Natural killer cell (primary cell): ENCODE results near the gene ZNF665. TPM values are rescaled to one million over a fixed set of nuclear protein-coding genes. Genes with fewer than 3 reads are reported as not detected.
A peak's percentile ranks its signal among the peaks of the same experiment; 100 is the strongest.

ENCODE experiments used
- ATAC-seq, 3 donors: fragments of 150-1000 bp in 2 of 3; fragments of 200-7000 bp in 1 of 3; cut with Tn5 transposase; 1 replicate in 1 of 3; 2 replicates in 2 of 3; pipeline ENCODE4 v1.10.0; 2021; ENCODE audit warnings: mild to moderate bottlenecking in 2 of 3, moderate library complexity in 2 of 3
- DNase-seq, 2 donors: peaks; one replicate each; pipeline versions ENCODE4 v3.0.0 to v3.0.0-alpha.2; 2013 to 2021; ENCODE audit warnings: mixed read lengths in 1 of 2
- H3K27ac ChIP-seq: one replicate; pipeline ENCODE4 v1.5.1; 2013; ENCODE audit warnings: mild to moderate bottlenecking, low read length
- H3K27me3 ChIP-seq: one replicate; pipeline ENCODE4 v1.6.1; 2013; ENCODE audit warnings: low read length; ENCODE audit not compliant: control insufficient read depth, insufficient read depth
- H3K36me3 ChIP-seq: one replicate; pipeline ENCODE4 v1.6.1; 2013; ENCODE audit warnings: low read length; ENCODE audit not compliant: control insufficient read depth, insufficient read depth
- H3K4me1 ChIP-seq: one replicate; pipeline ENCODE4 v1.6.1; 2013; ENCODE audit warnings: low read length; ENCODE audit not compliant: control insufficient read depth, insufficient read depth
- H3K4me3 ChIP-seq: one replicate; pipeline ENCODE4 v1.5.1; 2013; ENCODE audit warnings: low read length
- H3K9me3 ChIP-seq: one replicate; pipeline ENCODE4 v1.6.1; 2013; ENCODE audit warnings: low read length; ENCODE audit not compliant: control insufficient read depth, insufficient read depth
- H3K27ac Mint-ChIP-seq, 2 donors: one replicate each; pipeline ENCODE4 v1.8.0; 2022; ENCODE audit warnings: mild to moderate bottlenecking in 2 of 2, mixed read lengths in 2 of 2, moderate library complexity in 1 of 2
- H3K27me3 Mint-ChIP-seq, 2 donors: one replicate each; pipeline ENCODE4 v1.8.0; 2022; ENCODE audit warnings: low read depth in 2 of 2, mixed read lengths in 2 of 2
- H3K36me3 Mint-ChIP-seq: one replicate; pipeline ENCODE4 v1.8.0; 2022; ENCODE audit warnings: mixed read lengths
- H3K4me1 Mint-ChIP-seq, 2 donors: one replicate each; pipeline ENCODE4 v1.8.0; 2022; ENCODE audit warnings: mixed read lengths in 2 of 2
- H3K4me3 Mint-ChIP-seq: one replicate; pipeline ENCODE4 v1.8.0; 2022; ENCODE audit warnings: mild to moderate bottlenecking, moderate library complexity, mixed read lengths
- H3K9me3 Mint-ChIP-seq, 2 donors: one replicate each; pipeline ENCODE4 v1.8.0; 2022; ENCODE audit warnings: mixed read lengths in 2 of 2
- CTCF ChIP-seq: fragments of 200-600 bp; IDR thresholded peaks from one replicate; pipeline ENCODE4 v1.8.0; 2022; ENCODE audit warnings: antibody characterized with exemption
- WGBS: methylation state at CpG from one replicate; pipeline ENCODE4 v1.1.7; 2013; ENCODE audit warnings: missing lambda C conversion rate; ENCODE audit not compliant: insufficient coverage; 5-methylcytosine and 5-hydroxymethylcytosine counted together
- intact Hi-C: fragments of 100-400 bp; cut with micrococcal nuclease; formaldehyde crosslinking; loops from one replicate; pipeline ENCODE4 v1.14.2; 2022
- total RNA-seq, 4 donors: library from RNA; stranded (reverse); fragments of 120-200 nt in 1 of 4; gene quantifications; one replicate each; pipeline versions ENCODE4 v1.2.3 to v1.2.4, GENCODE V29; 2013 to 2022

ZNF665 gene
- total RNA-seq, 3 donors from 2014 or later (not counting 1 experiment from before 2014, with no cell fraction given) = 3.4 to 5.3 (median 4.9) TPM

GRCh38 chr19:53165691-53166091 lies 27.5 kb downstream of the ZNF665 start:
- no peak overlapping the region for H3K27ac Mint-ChIP-seq
- Histone ChIP-seq H3K36me3 (no peaks in the 10 kb centered on the region), H3K4me3 (no peak overlapping the region), H3K27me3 (no peaks in the 10 kb centered on the region), H3K27ac (no peak overlapping the region), H3K9me3 (peaks cover 37% of the 10 kb centered on the region), H3K4me1 (no peaks in the 10 kb centered on the region)
- peaks cover 0 to 2% of the 10 kb centered on the region in 2 donors for H3K27me3 Mint-ChIP-seq
- H3K36me3 Mint-ChIP-seq = peaks cover 37% of the 10 kb centered on the region
- intact Hi-C loops = no loop called here
- no peak overlapping the region for H3K4me3 Mint-ChIP-seq
- 93% methylated on average over 3 of the region's 3 CpGs for WGBS
- no peak for TF ChIP-seq CTCF
- H3K4me1 Mint-ChIP-seq = no peaks in the 10 kb centered on the region
- H3K9me3 Mint-ChIP-seq = peaks cover 5 to 21% of the 10 kb centered on the region in 2 donors
- DNase-seq (no peak), ATAC-seq (no peak)

- H3K4me1 ChIP-seq = peaks cover 14% of the 10 kb centered on the region
- Mint-ChIP-seq H3K27me3 (peaks cover 0 to 2% of the 10 kb centered on the region in 2 donors), H3K4me3 (peak overlapping the region; percentile 26), H3K27ac (no peak overlapping the region), H3K36me3 (peaks cover 25% of the 10 kb centered on the region), H3K9me3 (peaks cover 4 to 19% of the 10 kb centered on the region in 2 donors), H3K4me1 (peaks cover 19% of the 10 kb centered on the region in 2 donors)
- H3K9me3 ChIP-seq = peaks cover 30% of the 10 kb centered on the region
- ATAC-seq = no peak
- intact Hi-C loops = no loop called here
- TF ChIP-seq CTCF = no peak
- H3K27me3 ChIP-seq = no peaks in the 10 kb centered on the region
- no peak overlapping the region for H3K4me3 ChIP-seq
- H3K27ac ChIP-seq = no peak overlapping the region
- DNase-seq = no peak
- no peaks in the 10 kb centered on the region for H3K36me3 ChIP-seq
- WGBS = 53% methylated on average over 3 of the region's 3 CpGs
Measured at GRCh38 chr19:53161123-53161522, 32.0 kb downstream of the ZNF665 start.

- no peak for ATAC-seq
- H3K4me3 Mint-ChIP-seq = peak overlapping the region; percentile 66
- H3K27ac Mint-ChIP-seq = no peak overlapping the region
- Histone ChIP-seq H3K27ac (no peak overlapping the region), H3K36me3 (no peaks in the 10 kb centered on the region), H3K4me1 (peaks cover 14% of the 10 kb centered on the region), H3K4me3 (no peak overlapping the region), H3K27me3 (no peaks in the 10 kb centered on the region), H3K9me3 (peaks cover 23% of the 10 kb centered on the region)
- intact Hi-C loops = no loop called here
- TF ChIP-seq CTCF = no peak
- H3K27me3 Mint-ChIP-seq = peaks cover 0 to 2% of the 10 kb centered on the region in 2 donors
- WGBS = 100% methylated on average over 1 of the region's 3 CpGs
- H3K36me3 Mint-ChIP-seq = peaks cover 17% of the 10 kb centered on the region
- DNase-seq = no peak
- peaks cover 19% of the 10 kb centered on the region in 2 donors for H3K4me1 Mint-ChIP-seq
- peaks cover 2 to 13% of the 10 kb centered on the region in 2 donors for H3K9me3 Mint-ChIP-seq
Measured at GRCh38 chr19:53160350-53160749, 32.8 kb downstream of the ZNF665 start.

- Mint-ChIP-seq H3K9me3 (peaks cover 2 to 11% of the 10 kb centered on the region in 2 donors), H3K27me3 (peaks cover 0 to 2% of the 10 kb centered on the region in 2 donors), H3K36me3 (peaks cover 8% of the 10 kb centered on the region), H3K4me1 (peaks cover 23 to 26% of the 10 kb centered on the region in 2 donors), H3K27ac (peak overlapping the region; percentile 53 to 84), H3K4me3 (peak overlapping the region; percentile 66)
- Histone ChIP-seq H3K9me3 (peaks cover 11% of the 10 kb centered on the region), H3K36me3 (no peaks in the 10 kb centered on the region), H3K4me3 (peak overlapping the region; percentile 75), H3K27ac (peak overlapping the region; percentile 62), H3K4me1 (peaks cover 14% of the 10 kb centered on the region), H3K27me3 (no peaks in the 10 kb centered on the region)
- intact Hi-C loops = loop anchor here (1.0 to 2.0 kb wide), 2 partner anchors 35 to 55 kb away; partner anchors contain the start of genes ZNF160 and ZNF665
- WGBS = 3% methylated on average over 41 of the region's 41 CpGs
- TF ChIP-seq CTCF = no peak
- peak; percentile 25 to 55 for DNase-seq
- peak; percentile 36 to 38 (median 38) for ATAC-seq
Measured at GRCh38 chr19:53158119-53158656, 35.0 kb downstream of the ZNF665 start.
